PC-3 (cell line): ENCODE results near the gene OGFOD3.

Experiments used
- CTCF ChIP-seq: fragments of 300-600 bp; sonication (generic); conservative IDR thresholded peaks from 2 replicates; pipeline ENCODE4 v1.5.1; 2017; ENCODE audit warnings: antibody characterized with exemption, low read depth, mild to moderate bottlenecking, low read length
- EZH2 ChIP-seq: fragments of 300-600 bp; sonication (generic); IDR thresholded peaks from one replicate; pipeline ENCODE4 v1.6.1; 2017; ENCODE audit warnings: antibody characterized with exemption, mild to moderate bottlenecking, low read length; ENCODE audit not compliant: unreplicated experiment

DNA sequence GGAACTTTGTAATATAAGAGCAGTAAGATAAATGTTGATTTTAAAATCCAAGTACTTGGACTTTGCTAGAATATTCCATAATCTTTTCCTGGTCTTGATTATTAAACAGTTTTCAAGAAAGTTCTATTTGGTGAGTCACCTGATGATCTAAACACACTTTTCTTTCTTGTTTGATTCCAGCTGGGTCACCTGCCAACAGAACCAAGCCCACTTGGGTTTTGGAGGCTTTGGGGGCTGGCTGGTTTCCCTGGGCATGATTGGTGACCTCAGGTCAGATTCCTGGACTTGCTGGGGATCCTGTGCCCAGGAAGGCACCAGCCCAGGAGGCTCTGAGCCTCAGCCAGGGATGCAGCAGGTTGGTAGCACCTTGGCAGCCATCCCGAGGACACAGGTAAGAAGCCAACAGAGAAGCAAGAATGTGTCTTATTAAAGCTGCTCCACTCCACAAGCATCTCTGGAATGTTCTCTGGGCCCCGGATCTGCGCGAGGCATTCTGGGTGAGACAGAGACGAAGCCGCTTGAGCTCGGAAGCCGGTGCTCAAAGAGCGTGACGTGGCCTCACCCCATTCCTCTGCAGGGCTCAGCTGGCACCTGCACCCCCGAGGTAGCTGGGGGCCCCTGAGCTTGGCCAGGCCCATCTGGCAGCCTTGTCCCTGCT, 62.5 kb downstream of the OGFOD3 start:
- TF ChIP-seq CTCF (no peak), EZH2 (no peak)
